OCI-LY7 (cell line): Measurements from ENCODE around the gene ZMYND19.
A peak's percentile ranks its signal among the peaks of the same experiment; 100 is the strongest.

Source experiments
- CTCF ChIP-seq: fragments of 200-600 bp; sonication (generic); conservative IDR thresholded peaks from 2 replicates; pipeline ENCODE4 v1.5.1; 2014; ENCODE audit warnings: mild to moderate bottlenecking, antibody characterized with exemption, low read length, moderate library complexity, mixed read lengths
- EZH2phosphoT487 ChIP-seq: fragments of 200-600 bp; sonication (generic); IDR thresholded peaks from 2 replicates; pipeline ENCODE4 v1.6.1; 2018; ENCODE audit warnings: low read depth, borderline replicate concordance, mild to moderate bottlenecking, mixed run types, antibody characterized with exemption, low read length, moderate library complexity, mixed read lengths

GRCh38 chr9:137589441-137590122 is 730 bp downstream of the ZMYND19 start:
- TF ChIP-seq CTCF (0 out of 2 replicates have a peak, but pooled peaks have one; percentile 13), EZH2phosphoT487 (no peak)
